Nephron progenitor cell (in vitro differentiated cells): ENCODE results near the gene SP140.

Experiments used
- DNase-seq: peaks from one replicate; pipeline ENCODE4 v3.0.0; 2021
- H3K27ac Mint-ChIP-seq: 2 replicates; pipeline ENCODE4 v1.8.0; 2021; ENCODE audit warnings: mild to moderate bottlenecking, moderate library complexity, mixed read lengths
- H3K27me3 Mint-ChIP-seq: 2 replicates; pipeline ENCODE4 v1.8.0; 2021; ENCODE audit warnings: mild to moderate bottlenecking, low read depth, mixed read lengths; ENCODE audit not compliant: poor library complexity
- H3K36me3 Mint-ChIP-seq: 2 replicates; pipeline ENCODE4 v1.8.0; 2021; ENCODE audit warnings: low read depth, mixed read lengths
- H3K4me1 Mint-ChIP-seq: 2 replicates; pipeline ENCODE4 v1.8.0; 2021; ENCODE audit warnings: mixed read lengths
- H3K4me3 Mint-ChIP-seq: 2 replicates; pipeline ENCODE4 v1.8.0; 2021; ENCODE audit warnings: mild to moderate bottlenecking, moderate library complexity, mixed read lengths
- H3K9me3 Mint-ChIP-seq: 2 replicates; pipeline ENCODE4 v1.8.0; 2021; ENCODE audit warnings: mild to moderate bottlenecking, moderate library complexity, mixed read lengths
- TF ChIP-seq, protein P1 (sequence below): fragments of 200-600 bp; sonication (generic); IDR thresholded peaks from 2 replicates; pipeline ENCODE4 v1.5.0; 2021; ENCODE audit warnings: antibody characterized with exemption

The SP140 gene

DNA sequence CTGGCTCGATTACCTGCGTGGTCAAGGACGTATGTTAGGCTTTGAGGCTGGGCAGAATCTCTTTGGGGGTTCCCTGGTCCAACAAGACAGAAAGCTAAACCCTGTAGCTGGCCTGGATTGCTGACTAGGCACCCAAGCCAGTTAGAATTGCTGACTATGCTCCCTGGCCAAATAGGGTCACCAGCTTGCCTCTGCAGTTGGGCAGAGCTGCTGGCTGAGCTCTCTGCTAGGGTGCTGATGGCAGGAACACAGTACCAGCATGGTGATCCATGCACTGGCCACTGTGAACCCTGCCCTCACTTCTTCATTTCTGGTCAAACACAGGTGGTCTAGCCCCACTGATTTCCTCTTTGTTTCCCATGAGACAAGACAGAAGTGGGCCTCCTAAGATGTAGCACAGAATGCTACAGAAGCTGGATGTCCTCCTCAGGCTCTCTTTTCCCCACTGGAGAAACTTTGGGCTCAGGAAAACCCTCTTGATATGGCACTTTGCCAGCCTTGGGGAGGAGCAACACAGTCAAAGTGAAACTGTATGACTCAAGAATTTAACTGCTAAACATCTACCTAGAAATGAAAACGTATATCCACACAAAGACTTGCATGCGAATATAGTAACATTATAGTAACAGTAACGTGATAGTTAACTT, 122.2 kb downstream of the SP140 start:
- TF ChIP-seq, protein P1, sequence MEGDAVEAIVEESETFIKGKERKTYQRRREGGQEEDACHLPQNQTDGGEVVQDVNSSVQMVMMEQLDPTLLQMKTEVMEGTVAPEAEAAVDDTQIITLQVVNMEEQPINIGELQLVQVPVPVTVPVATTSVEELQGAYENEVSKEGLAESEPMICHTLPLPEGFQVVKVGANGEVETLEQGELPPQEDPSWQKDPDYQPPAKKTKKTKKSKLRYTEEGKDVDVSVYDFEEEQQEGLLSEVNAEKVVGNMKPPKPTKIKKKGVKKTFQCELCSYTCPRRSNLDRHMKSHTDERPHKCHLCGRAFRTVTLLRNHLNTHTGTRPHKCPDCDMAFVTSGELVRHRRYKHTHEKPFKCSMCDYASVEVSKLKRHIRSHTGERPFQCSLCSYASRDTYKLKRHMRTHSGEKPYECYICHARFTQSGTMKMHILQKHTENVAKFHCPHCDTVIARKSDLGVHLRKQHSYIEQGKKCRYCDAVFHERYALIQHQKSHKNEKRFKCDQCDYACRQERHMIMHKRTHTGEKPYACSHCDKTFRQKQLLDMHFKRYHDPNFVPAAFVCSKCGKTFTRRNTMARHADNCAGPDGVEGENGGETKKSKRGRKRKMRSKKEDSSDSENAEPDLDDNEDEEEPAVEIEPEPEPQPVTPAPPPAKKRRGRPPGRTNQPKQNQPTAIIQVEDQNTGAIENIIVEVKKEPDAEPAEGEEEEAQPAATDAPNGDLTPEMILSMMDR, result no peak
- Mint-ChIP-seq H3K9me3 (peaks cover 32% of the 10 kb centered on the region), H3K27ac (no peak overlapping the region), H3K36me3 (peaks cover 9% of the 10 kb centered on the region), H3K4me3 (no peak overlapping the region), H3K27me3 (no peaks in the 10 kb centered on the region), H3K4me1 (no peaks in the 10 kb centered on the region)
- DNase-seq, result no peak

DNA sequence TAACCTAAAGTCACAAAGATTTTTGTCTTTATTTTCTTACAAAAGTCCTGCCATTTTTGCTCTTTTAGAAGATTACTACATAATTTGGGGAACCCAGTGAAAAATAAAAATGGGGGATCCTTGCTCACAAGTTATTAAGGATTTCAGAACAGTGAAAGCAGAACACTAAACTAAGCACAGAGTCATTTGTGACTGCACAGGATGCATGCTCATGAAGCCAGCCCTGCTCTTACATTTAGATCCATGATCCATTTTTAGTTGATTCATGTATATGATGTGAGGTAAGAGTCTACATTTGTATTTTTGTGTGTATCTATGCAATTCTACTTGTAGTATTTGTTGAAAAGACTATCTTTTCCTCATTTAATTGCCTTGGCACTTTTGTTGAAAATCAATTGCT, 123.3 kb downstream of the SP140 start:
- no peaks in the 10 kb centered on the region for H3K27me3 Mint-ChIP-seq
- no peak overlapping the region for H3K27ac Mint-ChIP-seq
- peaks cover 24% of the 10 kb centered on the region for H3K9me3 Mint-ChIP-seq
- H3K4me3 Mint-ChIP-seq, result no peak overlapping the region
- H3K4me1 Mint-ChIP-seq, result no peaks in the 10 kb centered on the region
- DNase-seq, result no peak
- H3K36me3 Mint-ChIP-seq, result peaks cover 4% of the 10 kb centered on the region
- TF ChIP-seq, protein P1, result no peak

DNA sequence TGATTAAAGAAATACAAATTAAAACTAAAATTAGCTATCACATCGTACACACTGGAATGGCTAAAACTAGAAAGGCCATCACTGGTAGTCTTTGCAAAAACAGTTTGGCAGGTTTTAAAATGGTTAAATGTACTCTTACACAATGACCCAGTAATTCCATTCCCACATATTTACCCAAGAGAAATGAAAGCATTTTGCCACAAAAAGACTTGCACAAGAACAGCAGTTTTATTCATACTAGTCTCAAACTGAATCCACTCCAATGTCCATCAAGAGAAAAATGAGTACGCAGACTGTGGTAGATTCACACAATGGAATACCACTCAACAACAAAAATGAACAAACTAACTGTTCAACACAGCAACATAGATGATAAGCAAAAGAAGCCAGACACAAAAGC, 130.5 kb downstream of the SP140 start:
- no peak for DNase-seq
- Mint-ChIP-seq H3K27me3 (no peaks in the 10 kb centered on the region), H3K27ac (no peak overlapping the region), H3K36me3 (no peaks in the 10 kb centered on the region), H3K9me3 (peaks cover 18% of the 10 kb centered on the region), H3K4me3 (no peak overlapping the region), H3K4me1 (no peaks in the 10 kb centered on the region)
- TF ChIP-seq, protein P1, result no peak

DNA sequence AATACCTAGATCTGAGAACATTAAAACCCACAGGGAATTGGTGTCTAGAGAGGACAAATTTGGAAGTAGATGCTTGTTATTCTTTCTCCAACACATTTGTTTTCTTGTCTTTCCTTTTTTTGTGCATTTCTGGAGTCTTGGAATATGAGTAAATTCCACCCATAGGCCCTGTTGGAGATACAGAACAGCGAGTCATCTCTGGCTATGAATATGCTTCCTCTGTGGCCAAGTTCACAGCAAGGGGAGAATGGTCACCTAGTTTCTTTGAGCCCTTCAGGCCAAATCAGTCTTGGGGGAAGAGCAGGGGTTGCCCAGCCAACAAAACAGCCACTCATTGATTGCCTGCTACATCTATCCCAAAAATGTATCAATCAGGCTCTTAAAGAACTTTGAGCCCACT, 132.8 kb downstream of the SP140 start:
- H3K27me3 Mint-ChIP-seq, result no peaks in the 10 kb centered on the region
- no peak for DNase-seq
- H3K9me3 Mint-ChIP-seq, result peaks cover 18% of the 10 kb centered on the region
- no peaks in the 10 kb centered on the region for H3K36me3 Mint-ChIP-seq
- no peak overlapping the region for H3K4me3 Mint-ChIP-seq
- no peaks in the 10 kb centered on the region for H3K4me1 Mint-ChIP-seq
- H3K27ac Mint-ChIP-seq, result no peak overlapping the region
- TF ChIP-seq, protein P1, result no peak

DNA sequence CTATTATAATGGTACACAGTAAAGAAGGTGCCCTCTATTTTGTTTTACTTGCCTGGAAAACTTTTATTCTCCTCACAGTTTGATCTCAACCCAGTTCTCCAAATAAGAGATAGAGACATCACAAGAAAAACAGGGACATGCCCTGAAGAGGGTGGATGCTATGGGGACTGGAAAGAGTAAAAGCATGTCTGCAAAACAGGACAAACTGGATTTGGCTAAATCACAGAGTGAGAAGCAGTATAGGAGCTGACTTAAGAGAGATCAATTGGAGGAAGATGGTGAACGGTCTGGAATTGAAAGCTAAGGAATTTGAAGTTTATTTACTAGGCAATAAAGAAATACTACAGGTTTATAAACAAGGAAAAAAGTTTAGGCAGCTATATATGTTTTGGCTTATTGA, 134.5 kb downstream of the SP140 start:
- no peak for DNase-seq
- Mint-ChIP-seq H3K27ac (no peak overlapping the region), H3K4me3 (no peak overlapping the region), H3K4me1 (no peaks in the 10 kb centered on the region), H3K36me3 (no peaks in the 10 kb centered on the region), H3K9me3 (peaks cover 18% of the 10 kb centered on the region), H3K27me3 (no peaks in the 10 kb centered on the region)
- TF ChIP-seq, protein P1, result no peak

DNA sequence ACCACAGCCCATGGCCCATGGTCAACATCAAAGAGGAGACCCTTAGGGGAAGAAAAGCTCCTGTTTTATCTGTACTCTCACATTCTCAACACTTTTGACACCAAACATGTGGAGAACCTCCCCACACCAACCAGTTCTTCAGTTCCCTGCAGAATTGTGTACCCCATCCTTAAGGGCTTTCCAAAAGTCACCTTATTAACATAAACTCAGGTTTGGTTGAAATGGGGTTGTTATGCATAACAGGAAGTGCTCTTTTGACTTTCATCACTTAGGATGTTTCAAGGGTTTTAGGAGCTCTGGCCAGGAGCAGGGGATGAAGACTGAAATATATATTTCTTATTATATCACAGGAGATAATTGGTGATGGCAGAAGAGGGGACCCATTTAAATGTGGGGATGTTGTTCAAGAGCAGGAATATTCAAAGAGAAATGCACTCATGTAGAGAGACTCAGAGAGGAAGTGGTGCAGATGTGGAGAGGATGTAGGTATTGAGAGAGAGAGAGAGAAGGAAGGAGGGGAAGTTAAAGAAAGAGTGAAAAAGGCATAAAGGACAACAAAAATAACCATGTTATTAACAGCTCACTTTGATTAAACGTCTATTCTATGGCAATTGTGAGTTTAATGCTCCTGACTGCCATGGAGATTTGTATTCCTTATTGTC, 136.6 kb downstream of the SP140 start:
- Mint-ChIP-seq H3K27ac (no peak overlapping the region), H3K4me1 (no peaks in the 10 kb centered on the region), H3K9me3 (peaks cover 9% of the 10 kb centered on the region), H3K36me3 (no peaks in the 10 kb centered on the region), H3K27me3 (peaks cover 3% of the 10 kb centered on the region), H3K4me3 (no peak overlapping the region)
- DNase-seq, result no peak
- TF ChIP-seq, protein P1, result no peak
